Endothelial cell of umbilical vein (primary cell): Measurements from ENCODE around the gene CHRNB1. TPM values are rescaled to one million over a fixed set of nuclear protein-coding genes. Genes with fewer than 3 reads are reported as not detected.

Experiments used
- BruUV-seq: library from RNA; stranded (reverse); fragments of 400-500 nt; replicated peaks from 2 replicates; lab custom pipeline; 2021; lab: Mats Ljungman, UMichigan
- CTCF ChIA-PET: fragments of 300-600, 350-600 bp; sonication (Branson Sonifier 250); formaldehyde crosslinking; loops from one replicate; lab custom pipeline; 2021; ENCODE audit warnings: antibody characterized with exemption, inconsistent platforms; lab: Charles Lee
- POLR2A ChIA-PET: fragments of 300-600, 350-600 bp; sonication (Branson Sonifier 250); formaldehyde crosslinking; loops from one replicate; lab custom pipeline; 2021; ENCODE audit warnings: antibody characterized with exemption, inconsistent platforms; lab: Charles Lee
- DNase-seq: peaks from one replicate; pipeline ENCODE4 v3.0.0-alpha.2; 2011; ENCODE audit warnings: low read depth, low spot score
- FAIRE-seq: peaks from 2 replicates; lab custom pipeline; 2011; peaks lifted over from hg19 to GRCh38; lab: Jason Lieb, UNC
- H2AFZ ChIP-seq: 2 replicates; pipeline ENCODE4 v1.6.0; 2012; ENCODE audit warnings: low read depth, low read length, control low read depth, inconsistent platforms
- H3K27ac ChIP-seq: 2 replicates; pipeline ENCODE4 v1.5.1; 2011; ENCODE audit warnings: low read depth, mild to moderate bottlenecking, control low read depth, low read length, moderate library complexity; ENCODE audit not compliant: insufficient read depth
- H3K27me3 ChIP-seq, 2 experiments: 2 replicates each; pipeline versions ENCODE4 v1.6.0 to v1.6.1; 2011; ENCODE audit warnings: low read length in 2 of 2, mixed read lengths in 1 of 2; ENCODE audit not compliant: control insufficient read depth in 2 of 2, insufficient read depth in 2 of 2
- H3K36me3 ChIP-seq, 2 experiments: 2 replicates in 1 of 2; 3 replicates in 1 of 2; pipeline ENCODE4 v1.5.1; 2011; ENCODE audit warnings: low read length in 2 of 2, mild to moderate bottlenecking in 1 of 2, moderate library complexity in 1 of 2; ENCODE audit not compliant: control insufficient read depth in 2 of 2, insufficient read depth in 2 of 2; ENCODE audit errors: extremely low read depth in 1 of 2
- H3K4me1 ChIP-seq: 3 replicates; pipeline ENCODE4 v1.5.1; 2011; ENCODE audit warnings: mild to moderate bottlenecking, low read length; ENCODE audit not compliant: control insufficient read depth, insufficient read depth; ENCODE audit errors: extremely low read depth
- H3K4me2 ChIP-seq: 2 replicates; pipeline ENCODE4 v1.6.1; 2011; ENCODE audit warnings: low read length, control low read depth, mixed read lengths; ENCODE audit not compliant: insufficient read depth
- H3K4me3 ChIP-seq, 3 experiments: fragments of 200-600 bp in 1 of 3; sonication (generic), shearing (Covaris generic) in 1 of 3; replicated peaks in 1 of 3; 2 replicates each; pipeline ENCODE4 v1.5.1; 2011 to 2016; ENCODE audit warnings: control low read depth in 3 of 3, low read length in 3 of 3, mild to moderate bottlenecking in 2 of 3, inconsistent platforms in 1 of 3, low read depth in 1 of 3, moderate library complexity in 1 of 3; ENCODE audit not compliant: insufficient read depth in 1 of 3
- H3K79me2 ChIP-seq: 2 replicates; pipeline ENCODE4 v1.6.0; 2012; ENCODE audit warnings: low read length, inconsistent platforms; ENCODE audit not compliant: control insufficient read depth, insufficient read depth
- H3K9ac ChIP-seq: replicated peaks from 2 replicates; pipeline ENCODE3; 2011; ENCODE audit warnings: low read length, control low read depth; ENCODE audit not compliant: insufficient read depth; ENCODE audit errors: extremely low read depth
- H3K9me1 ChIP-seq: replicated peaks from 3 replicates; pipeline ENCODE4 v1.6.0; 2011; ENCODE audit warnings: mild to moderate bottlenecking, low read length; ENCODE audit not compliant: control insufficient read depth, insufficient read depth; ENCODE audit errors: extremely low read depth
- H3K9me3 ChIP-seq: replicated peaks from 2 replicates; pipeline ENCODE4 v1.5.1; 2012; ENCODE audit warnings: low read length, inconsistent platforms; ENCODE audit not compliant: control insufficient read depth, insufficient read depth
- H4K20me1 ChIP-seq: replicated peaks from 2 replicates; pipeline ENCODE3; 2011; ENCODE audit warnings: mild to moderate bottlenecking, low read length; ENCODE audit not compliant: control insufficient read depth, insufficient read depth; ENCODE audit errors: extremely low read depth
- EZH2 ChIP-seq: IDR thresholded peaks from 2 replicates; pipeline ENCODE4 v1.6.1; 2012; ENCODE audit warnings: borderline replicate concordance, low read depth, mild to moderate bottlenecking, moderate library complexity, low read length, inconsistent platforms; ENCODE audit not compliant: severe bottlenecking
- FOS ChIP-seq: IDR thresholded peaks from 2 replicates; pipeline ENCODE4 v1.6.1; 2011; ENCODE audit warnings: mild to moderate bottlenecking, low read length, moderate library complexity, borderline replicate concordance; ENCODE audit not compliant: insufficient read depth
- GATA2 ChIP-seq: IDR thresholded peaks from 2 replicates; pipeline ENCODE4 v1.7.0; 2011; ENCODE audit warnings: low read depth, mild to moderate bottlenecking, moderate library complexity, mixed read lengths, low read length; ENCODE audit not compliant: insufficient read length, insufficient read depth
- JUN ChIP-seq: IDR thresholded peaks from 2 replicates; pipeline ENCODE4 v1.6.1; 2011; ENCODE audit warnings: borderline replicate concordance, low read depth; ENCODE audit not compliant: insufficient read length, insufficient read depth
- MYC ChIP-seq: IDR thresholded peaks from one replicate; pipeline ENCODE4 v1.6.1; 2011; ENCODE audit warnings: mild to moderate bottlenecking, low read depth, low read length
- POLR2A ChIP-seq: IDR thresholded peaks from 2 replicates; pipeline ENCODE4 v1.6.1; 2012; ENCODE audit warnings: low read depth, mild to moderate bottlenecking, control low read depth, low read length
- POLR2AphosphoS5 ChIP-seq: IDR thresholded peaks from 2 replicates; pipeline ENCODE4 v1.6.1; 2012; ENCODE audit warnings: low read depth, mild to moderate bottlenecking, control low read depth, low read length, moderate library complexity; ENCODE audit not compliant: insufficient read depth
- dilution Hi-C: fragments of 300-500 bp; cut with MboI; formaldehyde crosslinking; loops from one replicate; pipeline ENCODE4 v1.15.0; 2019; ENCODE audit warnings: low sequenced_read_pairs; ENCODE audit not compliant: extremely low pct_ligation_motif_present
- intact Hi-C: fragments of 100-400 bp; cut with micrococcal nuclease; formaldehyde crosslinking; loops from one replicate; pipeline ENCODE4 v1.10.0; 2022
- polyA plus RNA-seq, 4 experiments: library from polyadenylated mRNA; depleted of rRNA in 3 of 4; stranded (reverse) in 3 of 4; unstranded in 1 of 4; fragments of >200 nt; gene quantifications; 2 replicates each; pipeline versions ENCODE4 v1.2.1 to v1.2.3, GENCODE V29; 2011 to 2012; ENCODE audit warnings: missing spikeins in 1 of 4
- total RNA-seq: library from RNA; stranded (reverse); gene quantifications from 2 replicates; pipeline ENCODE4 v1.2.3, GENCODE V29; 2021
- TF ChIP-seq, protein P1 (sequence below): IDR thresholded peaks from 2 replicates; pipeline ENCODE4 v1.6.1; 2011; ENCODE audit not compliant: insufficient read depth, insufficient read length
- TF ChIP-seq, protein P2 (sequence below), 2 donors: IDR thresholded peaks; 1 replicate in 1 of 2; 2 replicates in 1 of 2; pipeline ENCODE4 v1.5.1; 2011; ENCODE audit warnings: low read length in 2 of 2, mild to moderate bottlenecking in 2 of 2, moderate library complexity in 2 of 2, control low read depth in 1 of 2, inconsistent platforms in 1 of 2, low read depth in 1 of 2; ENCODE audit not compliant: insufficient read depth in 1 of 2; ENCODE audit errors: extremely low read depth in 1 of 2

CHRNB1 gene
- total and polyA plus RNA-seq, 2 donors (not counting 3 experiments of a cell fraction or from before 2014, with no cell fraction given), result 5.6 to 9.3 TPM

DNA sequence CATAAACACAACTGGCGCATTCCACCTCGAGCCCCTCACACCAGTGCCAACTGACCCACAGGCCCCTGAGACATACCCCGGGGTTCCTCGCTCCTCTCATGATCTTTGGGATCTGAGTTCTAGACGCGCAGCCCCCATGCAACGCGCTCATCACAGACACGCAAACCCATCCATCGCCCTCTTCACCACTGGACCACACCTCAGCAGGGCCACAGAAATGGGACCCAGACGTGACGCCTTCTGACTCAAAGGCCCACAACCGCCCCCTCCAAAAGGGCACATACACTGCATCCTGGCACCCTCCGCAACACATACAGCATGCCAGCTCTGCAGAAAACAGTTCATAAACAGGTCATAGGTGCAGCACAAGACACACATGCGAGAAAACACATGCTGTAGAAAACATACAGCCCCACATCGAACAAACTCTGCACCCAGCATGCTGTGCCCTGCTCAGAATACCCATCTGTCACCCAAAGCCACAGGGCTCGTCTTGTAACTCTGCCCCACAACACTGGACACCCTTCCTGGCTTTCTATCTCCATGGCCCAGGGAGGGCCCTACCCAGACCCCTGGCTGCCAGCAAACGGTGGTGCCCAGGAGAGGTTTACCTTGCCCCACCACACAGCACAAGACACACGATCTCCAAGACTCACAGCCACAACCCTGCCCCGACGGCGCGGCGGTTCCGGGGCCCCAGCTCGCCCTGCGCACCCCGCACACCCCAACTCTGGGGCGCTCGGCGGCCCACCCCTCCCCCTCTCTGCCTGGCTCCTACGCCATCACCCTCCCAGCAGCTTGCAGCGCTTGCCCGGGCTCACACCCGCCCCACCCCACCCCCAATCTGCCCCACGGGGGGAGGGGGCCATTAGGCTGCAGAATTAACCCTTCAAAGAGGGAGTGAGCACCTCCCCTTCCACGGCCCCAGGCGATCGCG, 33.7 kb downstream of the CHRNB1 start:
- ChIA-PET POLR2A (interaction anchor here (0.5 to 1.3 kb wide), 3 partner anchors 14 to 80 kb away, joined by 3 read pairs; partner anchors contain the start of gene TNFSF13), CTCF (interaction anchor here (0.5 to 3.0 kb wide), 11 partner anchors 10 to 111 kb away, joined by 3 to 21 read pairs (median 3); partner anchors contain the start of gene TMEM102)
- no TSS peak for BruUV-seq

DNA sequence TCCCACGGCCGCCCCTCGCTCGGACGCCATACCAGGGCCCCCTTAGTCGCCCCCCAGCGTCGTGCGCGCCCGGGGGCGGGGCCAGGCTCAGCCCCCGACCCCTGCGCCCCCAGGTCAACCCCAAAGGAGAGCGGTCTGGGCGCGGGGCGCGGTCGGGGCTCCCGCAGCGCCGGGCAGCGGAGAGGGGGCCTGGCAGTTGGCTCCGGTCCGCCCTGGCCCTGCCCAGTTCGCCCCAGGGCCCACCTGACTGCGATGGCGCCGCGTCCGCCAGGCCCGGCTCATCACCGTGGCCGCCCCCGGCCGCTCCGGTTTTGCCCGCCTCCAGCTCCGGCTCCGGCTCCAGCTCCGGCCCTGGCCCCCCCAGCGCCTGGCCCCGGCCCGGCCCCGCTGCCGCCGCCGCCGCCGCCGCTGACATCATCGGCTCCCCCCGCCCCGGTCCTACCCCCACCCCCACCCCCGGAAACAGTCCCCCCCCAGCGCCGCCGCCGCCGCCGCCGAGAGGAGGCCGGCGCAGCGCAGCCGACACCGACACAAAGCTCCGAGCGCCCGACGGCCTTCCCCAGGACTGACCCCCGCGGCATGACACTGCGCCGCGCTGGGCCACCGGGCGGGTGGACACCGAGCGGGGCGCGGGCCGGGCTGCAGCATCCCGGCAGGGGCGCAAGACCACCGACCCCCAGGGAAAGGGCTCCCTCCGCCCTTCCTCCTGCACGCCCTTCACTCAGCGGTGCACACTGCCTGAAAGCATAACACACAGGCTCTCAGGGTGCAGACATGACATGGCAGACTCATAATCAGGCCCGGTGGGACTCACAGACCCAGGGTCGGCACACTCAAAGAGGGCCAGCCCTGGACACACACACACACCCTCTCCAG, 34.6 kb downstream of the CHRNB1 start, which contains the start of gene ZBTB4:
ZBTB4 (minus strand) TSS at position 419 of the 876 bp plus-strand sequence. CDS start 12,830 bp downstream, outside the sequence.
- BruUV-seq, result no TSS peak
- Histone ChIP-seq H3K4me1 (peaks cover 38% of the 10 kb centered on the region), H3K4me2 (peak within 1 kb of the TSS; percentile 80), H3K9me3 (no peaks in the 10 kb centered on the region), H2AFZ (peak within 1 kb of the TSS; percentile 38), H4K20me1 (no peaks in the 10 kb centered on the region), H3K36me3 (no peaks in the 10 kb centered on the region), H3K27me3 (no peaks in the 10 kb centered on the region), H3K9me1 (no peaks in the 10 kb centered on the region), H3K4me3 (peak within 1 kb of the TSS; percentile 49 to 91 (median 71)), H3K79me2 (peaks cover 47% of the 10 kb centered on the region), H3K27ac (peak within 1 kb of the TSS; percentile 58), H3K9ac (peak within 1 kb of the TSS; percentile 80)
- ChIA-PET POLR2A (interaction anchor here (0.6 to 1.3 kb wide), 5 partner anchors 15 to 128 kb away, joined by 3 to 5 read pairs (median 3); partner anchors contain the start of genes TMEM256 and TNFSF13), CTCF (interaction anchor here (0.5 to 2.1 kb wide), 7 partner anchors 13 to 117 kb away, joined by 3 to 13 read pairs (median 5); partner anchors contain the start of gene TMEM102)
- dilution Hi-C loops, result no loop called here
- DNase-seq, result peak; percentile 44
- no peak for TF ChIP-seq EZH2
- no peak for TF ChIP-seq POLR2AphosphoS5
- TF ChIP-seq MYC, result no peak
- TF ChIP-seq FOS, result no peak
- TF ChIP-seq, protein P1, sequence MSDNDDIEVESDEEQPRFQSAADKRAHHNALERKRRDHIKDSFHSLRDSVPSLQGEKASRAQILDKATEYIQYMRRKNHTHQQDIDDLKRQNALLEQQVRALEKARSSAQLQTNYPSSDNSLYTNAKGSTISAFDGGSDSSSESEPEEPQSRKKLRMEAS, result no peak
- no peak for TF ChIP-seq GATA2
- no peak for TF ChIP-seq JUN
- no peak for TF ChIP-seq POLR2A
- TF ChIP-seq, protein P2, sequence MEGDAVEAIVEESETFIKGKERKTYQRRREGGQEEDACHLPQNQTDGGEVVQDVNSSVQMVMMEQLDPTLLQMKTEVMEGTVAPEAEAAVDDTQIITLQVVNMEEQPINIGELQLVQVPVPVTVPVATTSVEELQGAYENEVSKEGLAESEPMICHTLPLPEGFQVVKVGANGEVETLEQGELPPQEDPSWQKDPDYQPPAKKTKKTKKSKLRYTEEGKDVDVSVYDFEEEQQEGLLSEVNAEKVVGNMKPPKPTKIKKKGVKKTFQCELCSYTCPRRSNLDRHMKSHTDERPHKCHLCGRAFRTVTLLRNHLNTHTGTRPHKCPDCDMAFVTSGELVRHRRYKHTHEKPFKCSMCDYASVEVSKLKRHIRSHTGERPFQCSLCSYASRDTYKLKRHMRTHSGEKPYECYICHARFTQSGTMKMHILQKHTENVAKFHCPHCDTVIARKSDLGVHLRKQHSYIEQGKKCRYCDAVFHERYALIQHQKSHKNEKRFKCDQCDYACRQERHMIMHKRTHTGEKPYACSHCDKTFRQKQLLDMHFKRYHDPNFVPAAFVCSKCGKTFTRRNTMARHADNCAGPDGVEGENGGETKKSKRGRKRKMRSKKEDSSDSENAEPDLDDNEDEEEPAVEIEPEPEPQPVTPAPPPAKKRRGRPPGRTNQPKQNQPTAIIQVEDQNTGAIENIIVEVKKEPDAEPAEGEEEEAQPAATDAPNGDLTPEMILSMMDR (IDR thresholded peaks at IDR 0.05; ENCODE audit: extremely low read depth in 1 of 2, insufficient read depth in 1 of 2, low read depth in 1 of 2, low read length in 2 of 2), result no peak
- FAIRE-seq, result peak; percentile 48
- intact Hi-C loops, result loop anchor here (10.0 kb wide), 1 partner anchor 205 kb away; the partner anchor contains the start of genes TP53 and WRAP53

More for the DNA sequence above, 33.7 kb downstream of the CHRNB1 start:
- intact Hi-C loops, result no loop called here
- Histone ChIP-seq H3K4me1 (peaks cover 38% of the 10 kb centered on the region), H2AFZ (no peak overlapping the region), H3K4me2 (peak overlapping the region; percentile 80), H3K4me3 (peak overlapping the region; percentile 49 to 91 (median 71)), H3K27me3 (no peaks in the 10 kb centered on the region), H4K20me1 (no peaks in the 10 kb centered on the region), H3K9ac (peak overlapping the region; percentile 80), H3K36me3 (no peaks in the 10 kb centered on the region), H3K27ac (peak overlapping the region; percentile 58), H3K79me2 (peaks cover 55% of the 10 kb centered on the region), H3K9me1 (no peaks in the 10 kb centered on the region), H3K9me3 (no peaks in the 10 kb centered on the region)
- TF ChIP-seq POLR2AphosphoS5, result peak; percentile 9
- TF ChIP-seq JUN, result no peak
- FAIRE-seq, result no peak
- peak; percentile 35 for DNase-seq
- dilution Hi-C loops, result no loop called here
